ENCODE measurements around the gene TPCN1. TPM values are rescaled to one million over a fixed set of nuclear protein-coding genes. Genes with fewer than 3 reads are reported as not detected.

Gene TPCN1
- total RNA-seq, 1 donor from 2014 or later: 8.4 TPM

- H3K36me3 Mint-ChIP-seq (ENCODE audit: low read depth, unreplicated experiment): no peaks in the 10 kb centered on the region
- H3K9me3 Mint-ChIP-seq (ENCODE audit: unreplicated experiment): no peaks in the 10 kb centered on the region
- TF ChIP-seq CTCF (IDR thresholded peaks at IDR 0.05; ENCODE audit: unreplicated experiment): no peak
- no peak for DNase-seq (ENCODE audit: low spot score)
- no peak overlapping the region for H3K27ac Mint-ChIP-seq (ENCODE audit: unreplicated experiment)
- no peaks in the 10 kb centered on the region for H3K27me3 Mint-ChIP-seq (ENCODE audit: unreplicated experiment)
- H3K4me1 Mint-ChIP-seq (ENCODE audit: unreplicated experiment): peaks cover 20% of the 10 kb centered on the region
- H3K4me3 Mint-ChIP-seq (ENCODE audit: unreplicated experiment): no peak overlapping the region
Measured at GRCh38 chr12:113261847-113262470, 40.7 kb downstream of the TPCN1 start.

GRCh38 chr12:113262710-113263109 lies 41.4 kb downstream of the TPCN1 start:
- H3K4me3 Mint-ChIP-seq (ENCODE audit: unreplicated experiment): no peak overlapping the region
- peaks cover 20% of the 10 kb centered on the region for H3K4me1 Mint-ChIP-seq (ENCODE audit: unreplicated experiment)
- DNase-seq (ENCODE audit: low spot score): no peak
- H3K27ac Mint-ChIP-seq (ENCODE audit: unreplicated experiment): no peak overlapping the region
- TF ChIP-seq CTCF (IDR thresholded peaks at IDR 0.05; ENCODE audit: unreplicated experiment): no peak
- no peaks in the 10 kb centered on the region for H3K36me3 Mint-ChIP-seq (ENCODE audit: low read depth, unreplicated experiment)
- H3K27me3 Mint-ChIP-seq (ENCODE audit: unreplicated experiment): no peaks in the 10 kb centered on the region
- no peaks in the 10 kb centered on the region for H3K9me3 Mint-ChIP-seq (ENCODE audit: unreplicated experiment)

GRCh38 chr12:113263431-113263963 lies 42.2 kb downstream of the TPCN1 start:
- Mint-ChIP-seq H3K9me3 (ENCODE audit: unreplicated experiment) (no peaks in the 10 kb centered on the region), H3K27ac (ENCODE audit: unreplicated experiment) (no peak overlapping the region)

GRCh38 chr12:113266106-113266895 lies 45.0 kb downstream of the TPCN1 start:
- no peak overlapping the region for H3K4me3 Mint-ChIP-seq (ENCODE audit: unreplicated experiment)
- no peaks in the 10 kb centered on the region for H3K9me3 Mint-ChIP-seq (ENCODE audit: unreplicated experiment)
- H3K36me3 Mint-ChIP-seq (ENCODE audit: low read depth, unreplicated experiment): no peaks in the 10 kb centered on the region
- TF ChIP-seq CTCF (IDR thresholded peaks at IDR 0.05; ENCODE audit: unreplicated experiment): no peak
- H3K27me3 Mint-ChIP-seq (ENCODE audit: unreplicated experiment): no peaks in the 10 kb centered on the region
- no peak overlapping the region for H3K27ac Mint-ChIP-seq (ENCODE audit: unreplicated experiment)
- DNase-seq (ENCODE audit: low spot score): no peak
- peaks cover 5% of the 10 kb centered on the region for H3K4me1 Mint-ChIP-seq (ENCODE audit: unreplicated experiment)

More at GRCh38 chr12:113263431-113263963, 42.2 kb downstream of the TPCN1 start:
- Mint-ChIP-seq H3K4me3 (ENCODE audit: unreplicated experiment) (no peak overlapping the region), H3K36me3 (ENCODE audit: low read depth, unreplicated experiment) (no peaks in the 10 kb centered on the region), H3K27me3 (ENCODE audit: unreplicated experiment) (no peaks in the 10 kb centered on the region), H3K4me1 (ENCODE audit: unreplicated experiment) (peaks cover 20% of the 10 kb centered on the region)
- no peak for TF ChIP-seq CTCF (IDR thresholded peaks at IDR 0.05; ENCODE audit: unreplicated experiment)
- DNase-seq (ENCODE audit: low spot score): no peak

- no peak for DNase-seq (ENCODE audit: low spot score)
- no peaks in the 10 kb centered on the region for H3K36me3 Mint-ChIP-seq (ENCODE audit: low read depth, unreplicated experiment)
- no peak overlapping the region for H3K4me3 Mint-ChIP-seq (ENCODE audit: unreplicated experiment)
- no peaks in the 10 kb centered on the region for H3K27me3 Mint-ChIP-seq (ENCODE audit: unreplicated experiment)
- peaks cover 2% of the 10 kb centered on the region for H3K4me1 Mint-ChIP-seq (ENCODE audit: unreplicated experiment)
- no peak for TF ChIP-seq CTCF (IDR thresholded peaks at IDR 0.05; ENCODE audit: unreplicated experiment)
- H3K27ac Mint-ChIP-seq (ENCODE audit: unreplicated experiment): no peak overlapping the region
- no peaks in the 10 kb centered on the region for H3K9me3 Mint-ChIP-seq (ENCODE audit: unreplicated experiment)
Measured at GRCh38 chr12:113267621-113268020, 46.4 kb downstream of the TPCN1 start.

Data from endothelial cell (in vitro differentiated cells).